ENCODE measurements around the gene HORMAD2.
"Not testable (repeated sequence)": the region's sequence is repeated elsewhere in the genome, so short reads cannot be mapped to it uniquely, and the experiment has no call there.

Gene HORMAD2

GRCh38 chr22:30045901-30046715, 34.2 kb upstream of the HORMAD2 start:
- Mint-ChIP-seq H3K36me3 (ENCODE audit: low read depth) (no peaks in the 10 kb centered on the region), H3K9me3 (no peaks in the 10 kb centered on the region), H3K27ac (no peak overlapping the region), H3K27me3 (no peaks in the 10 kb centered on the region), H3K4me1 (peaks cover 14% of the 10 kb centered on the region), H3K4me3 (no peak overlapping the region)
- ATAC-seq (no peak), DNase-seq (no peak)

- Mint-ChIP-seq H3K27ac (no peak overlapping the region), H3K9me3 (no peaks in the 10 kb centered on the region), H3K27me3 (no peaks in the 10 kb centered on the region), H3K4me3 (no peak overlapping the region), H3K4me1 (peaks cover 14% of the 10 kb centered on the region), H3K36me3 (ENCODE audit: low read depth) (no peaks in the 10 kb centered on the region)
- DNase-seq: no peak
- no peak for ATAC-seq
Measured at GRCh38 chr22:30046716-30047363, 33.4 kb upstream of the HORMAD2 start.

- Mint-ChIP-seq H3K27me3 (no peaks in the 10 kb centered on the region), H3K9me3 (no peaks in the 10 kb centered on the region), H3K4me1 (peaks cover 12% of the 10 kb centered on the region), H3K27ac (no peak overlapping the region), H3K4me3 (no peak overlapping the region), H3K36me3 (ENCODE audit: low read depth) (no peaks in the 10 kb centered on the region)
- ATAC-seq: peak; percentile 43
- no peak for DNase-seq
Measured at GRCh38 chr22:30047364-30047738, 32.9 kb upstream of the HORMAD2 start.

- Mint-ChIP-seq H3K36me3 (ENCODE audit: low read depth) (no peaks in the 10 kb centered on the region), H3K4me1 (peaks cover 12% of the 10 kb centered on the region)
Measured at GRCh38 chr22:30048681-30049080, 31.6 kb upstream of the HORMAD2 start.

GRCh38 chr22:30054067-30054763, 26.0 kb upstream of the HORMAD2 start:
- no peak overlapping the region for H3K27ac Mint-ChIP-seq
- H3K4me1 Mint-ChIP-seq: no peaks in the 10 kb centered on the region
- DNase-seq (no peak), ATAC-seq (no peak)
- no peak overlapping the region for H3K4me3 Mint-ChIP-seq
- H3K9me3 Mint-ChIP-seq: peaks cover 12% of the 10 kb centered on the region
- H3K36me3 Mint-ChIP-seq (ENCODE audit: low read depth): no peaks in the 10 kb centered on the region
- H3K27me3 Mint-ChIP-seq: peaks cover 3% of the 10 kb centered on the region

More at GRCh38 chr22:30048681-30049080, 31.6 kb upstream of the HORMAD2 start:
- DNase-seq (no peak), ATAC-seq (no peak)
- Mint-ChIP-seq H3K27ac (no peak overlapping the region), H3K4me3 (no peak overlapping the region), H3K9me3 (no peaks in the 10 kb centered on the region), H3K27me3 (no peaks in the 10 kb centered on the region)

- Mint-ChIP-seq H3K27me3 (peaks cover 5% of the 10 kb centered on the region), H3K9me3 (peaks cover 16% of the 10 kb centered on the region), H3K4me1 (no peaks in the 10 kb centered on the region), H3K27ac (no peak overlapping the region), H3K36me3 (ENCODE audit: low read depth) (no peaks in the 10 kb centered on the region), H3K4me3 (no peak overlapping the region)
- DNase-seq: no peak
- ATAC-seq: no peak
Measured at GRCh38 chr22:30054764-30055069, 25.5 kb upstream of the HORMAD2 start.

GRCh38 chr22:30056015-30056414, 24.2 kb upstream of the HORMAD2 start:
- Mint-ChIP-seq H3K4me1 (no peaks in the 10 kb centered on the region), H3K9me3 (peaks cover 16% of the 10 kb centered on the region), H3K27me3 (peaks cover 5% of the 10 kb centered on the region), H3K36me3 (ENCODE audit: low read depth) (no peaks in the 10 kb centered on the region), H3K27ac (no peak overlapping the region), H3K4me3 (no peak overlapping the region)
- ATAC-seq (no peak), DNase-seq (no peak)

GRCh38 chr22:30057375-30057774, 22.9 kb upstream of the HORMAD2 start:
- no peak overlapping the region for H3K27ac Mint-ChIP-seq
- ATAC-seq (no peak), DNase-seq (no peak)
- no peaks in the 10 kb centered on the region for H3K4me1 Mint-ChIP-seq
- H3K36me3 Mint-ChIP-seq (ENCODE audit: low read depth): no peaks in the 10 kb centered on the region
- H3K4me3 Mint-ChIP-seq: no peak overlapping the region
- peaks cover 11% of the 10 kb centered on the region for H3K27me3 Mint-ChIP-seq
- H3K9me3 Mint-ChIP-seq: peaks cover 22% of the 10 kb centered on the region

GRCh38 chr22:30059346-30060020, 20.8 kb upstream of the HORMAD2 start:
- not testable (repeated sequence) for H3K4me1 Mint-ChIP-seq; H3K36me3 Mint-ChIP-seq (ENCODE audit: low read depth); DNase-seq; ATAC-seq; H3K27ac Mint-ChIP-seq; H3K4me3 Mint-ChIP-seq
- H3K9me3 Mint-ChIP-seq: peaks cover 30% of the 10 kb centered on the region
- H3K27me3 Mint-ChIP-seq: peaks cover 14% of the 10 kb centered on the region

- H3K27ac Mint-ChIP-seq; H3K4me1 Mint-ChIP-seq; DNase-seq; H3K36me3 Mint-ChIP-seq (ENCODE audit: low read depth); H3K4me3 Mint-ChIP-seq; ATAC-seq: not testable (repeated sequence)
- Mint-ChIP-seq H3K27me3 (peaks cover 14% of the 10 kb centered on the region), H3K9me3 (peaks cover 38% of the 10 kb centered on the region)
Measured at GRCh38 chr22:30061094-30061493, 19.2 kb upstream of the HORMAD2 start.

- ATAC-seq: no peak
- Mint-ChIP-seq H3K27ac (no peak overlapping the region), H3K4me3 (no peak overlapping the region), H3K36me3 (ENCODE audit: low read depth) (no peaks in the 10 kb centered on the region), H3K9me3 (peaks cover 30% of the 10 kb centered on the region), H3K27me3 (peaks cover 13% of the 10 kb centered on the region), H3K4me1 (no peaks in the 10 kb centered on the region)
- DNase-seq: no peak
Measured at GRCh38 chr22:30062259-30062658, 18.0 kb upstream of the HORMAD2 start.

- DNase-seq: no peak
- peaks cover 27% of the 10 kb centered on the region for H3K9me3 Mint-ChIP-seq
- no peak overlapping the region for H3K27ac Mint-ChIP-seq
- no peak for ATAC-seq
- no peaks in the 10 kb centered on the region for H3K36me3 Mint-ChIP-seq (ENCODE audit: low read depth)
- H3K4me3 Mint-ChIP-seq: no peak overlapping the region
- H3K27me3 Mint-ChIP-seq: peaks cover 12% of the 10 kb centered on the region
- no peaks in the 10 kb centered on the region for H3K4me1 Mint-ChIP-seq
Measured at GRCh38 chr22:30062950-30063349, 17.3 kb upstream of the HORMAD2 start.

GRCh38 chr22:30064172-30064571, 16.1 kb upstream of the HORMAD2 start:
- Mint-ChIP-seq H3K27me3 (peaks cover 13% of the 10 kb centered on the region), H3K4me1 (no peaks in the 10 kb centered on the region), H3K27ac (no peak overlapping the region), H3K9me3 (peaks cover 27% of the 10 kb centered on the region), H3K36me3 (ENCODE audit: low read depth) (no peaks in the 10 kb centered on the region), H3K4me3 (no peak overlapping the region)
- no peak for ATAC-seq
- no peak for DNase-seq

GRCh38 chr22:30073743-30074142, 6.5 kb upstream of the HORMAD2 start:
- Mint-ChIP-seq H3K27me3 (peaks cover 22% of the 10 kb centered on the region), H3K4me1 (peaks cover 8% of the 10 kb centered on the region), H3K9me3 (no peaks in the 10 kb centered on the region), H3K4me3 (no peak overlapping the region), H3K36me3 (ENCODE audit: low read depth) (no peaks in the 10 kb centered on the region), H3K27ac (no peak overlapping the region)
- DNase-seq (no peak), ATAC-seq (no peak)
